ENCODE data around the gene CELA2A.

The CELA2A gene

GRCh38 chr1:15410223-15410883, 46.2 kb upstream of the CELA2A start:
- no peak for ATAC-seq (ENCODE audit: low read depth)
- no peak for TF ChIP-seq CTCF (IDR thresholded peaks at IDR 0.05; ENCODE audit: poor library complexity, severe bottlenecking)
- H3K4me3 ChIP-seq (ENCODE audit: severe bottlenecking): peak overlapping the region; percentile 97
- peaks cover 16% of the 10 kb centered on the region for H3K4me1 ChIP-seq (ENCODE audit: insufficient read depth, poor library complexity, severe bottlenecking)
- peak overlapping the region; percentile 56 for H3K27ac ChIP-seq (ENCODE audit: poor library complexity, severe bottlenecking)
- H3K27me3 ChIP-seq (ENCODE audit: insufficient read depth, poor library complexity, severe bottlenecking): no peaks in the 10 kb centered on the region
- H3K36me3 ChIP-seq (ENCODE audit: low read depth): peaks cover 31% of the 10 kb centered on the region
- DNase-seq (ENCODE audit: low spot score): no peak
- H3K9me3 ChIP-seq (ENCODE audit: severe bottlenecking): no peaks in the 10 kb centered on the region

GRCh38 chr1:15410884-15411245, 45.7 kb upstream of the CELA2A start:
- TF ChIP-seq CTCF (IDR thresholded peaks at IDR 0.05; ENCODE audit: poor library complexity, severe bottlenecking): no peak
- Histone ChIP-seq H3K4me3 (ENCODE audit: severe bottlenecking) (peak overlapping the region; percentile 97), H3K27me3 (ENCODE audit: insufficient read depth, poor library complexity, severe bottlenecking) (no peaks in the 10 kb centered on the region), H3K9me3 (ENCODE audit: severe bottlenecking) (no peaks in the 10 kb centered on the region), H3K36me3 (ENCODE audit: low read depth) (peaks cover 36% of the 10 kb centered on the region), H3K4me1 (ENCODE audit: insufficient read depth, poor library complexity, severe bottlenecking) (peaks cover 21% of the 10 kb centered on the region), H3K27ac (ENCODE audit: poor library complexity, severe bottlenecking) (peak overlapping the region; percentile 56)
- no peak for DNase-seq (ENCODE audit: low spot score)
- ATAC-seq (ENCODE audit: low read depth): no peak

GRCh38 chr1:15411593-15412137, 44.9 kb upstream of the CELA2A start:
- Histone ChIP-seq H3K36me3 (ENCODE audit: low read depth) (peaks cover 36% of the 10 kb centered on the region), H3K4me1 (ENCODE audit: insufficient read depth, poor library complexity, severe bottlenecking) (peaks cover 29% of the 10 kb centered on the region), H3K27ac (ENCODE audit: poor library complexity, severe bottlenecking) (peak overlapping the region; percentile 56), H3K9me3 (ENCODE audit: severe bottlenecking) (no peaks in the 10 kb centered on the region), H3K4me3 (ENCODE audit: severe bottlenecking) (peak overlapping the region; percentile 97), H3K27me3 (ENCODE audit: insufficient read depth, poor library complexity, severe bottlenecking) (no peaks in the 10 kb centered on the region)
- ATAC-seq (ENCODE audit: low read depth) (peak; percentile 30), DNase-seq (ENCODE audit: low spot score) (no peak)
- no peak for TF ChIP-seq CTCF (IDR thresholded peaks at IDR 0.05; ENCODE audit: poor library complexity, severe bottlenecking)

- Histone ChIP-seq H3K9me3 (ENCODE audit: severe bottlenecking) (no peaks in the 10 kb centered on the region), H3K36me3 (ENCODE audit: low read depth) (peaks cover 36% of the 10 kb centered on the region), H3K4me3 (ENCODE audit: severe bottlenecking) (no peak overlapping the region), H3K4me1 (ENCODE audit: insufficient read depth, poor library complexity, severe bottlenecking) (peaks cover 34% of the 10 kb centered on the region), H3K27me3 (ENCODE audit: insufficient read depth, poor library complexity, severe bottlenecking) (no peaks in the 10 kb centered on the region), H3K27ac (ENCODE audit: poor library complexity, severe bottlenecking) (peak overlapping the region; percentile 56)
- ATAC-seq (ENCODE audit: low read depth) (no peak), DNase-seq (ENCODE audit: low spot score) (no peak)
- no peak for TF ChIP-seq CTCF (IDR thresholded peaks at IDR 0.05; ENCODE audit: poor library complexity, severe bottlenecking)
Measured at GRCh38 chr1:15412175-15412800, 44.2 kb upstream of the CELA2A start.

- no peaks in the 10 kb centered on the region for H3K27me3 ChIP-seq (ENCODE audit: insufficient read depth, poor library complexity, severe bottlenecking)
- peaks cover 36% of the 10 kb centered on the region for H3K4me1 ChIP-seq (ENCODE audit: insufficient read depth, poor library complexity, severe bottlenecking)
- H3K36me3 ChIP-seq (ENCODE audit: low read depth): peaks cover 36% of the 10 kb centered on the region
- no peak overlapping the region for H3K4me3 ChIP-seq (ENCODE audit: severe bottlenecking)
- no peak for TF ChIP-seq CTCF (IDR thresholded peaks at IDR 0.05; ENCODE audit: poor library complexity, severe bottlenecking)
- ATAC-seq (ENCODE audit: low read depth) (no peak), DNase-seq (ENCODE audit: low spot score) (no peak)
- H3K9me3 ChIP-seq (ENCODE audit: severe bottlenecking): no peaks in the 10 kb centered on the region
- H3K27ac ChIP-seq (ENCODE audit: poor library complexity, severe bottlenecking): peak overlapping the region; percentile 56
Measured at GRCh38 chr1:15412843-15413242, 43.7 kb upstream of the CELA2A start.

All from RWPE2 (cell line).